NB4 (cell line): ENCODE results near the gene CD36.
"Not testable (repeated sequence)": the region's sequence is repeated elsewhere in the genome, so short reads cannot be mapped to it uniquely, and the experiment has no call there.

Experiments
- DNase-seq: peaks from one replicate; pipeline ENCODE4 v3.0.0; 2010; ENCODE audit warnings: low read depth
- H3K4me3 ChIP-seq: one replicate; pipeline ENCODE4 v1.5.1; 2011; ENCODE audit warnings: mild to moderate bottlenecking, low read depth, low read length, moderate library complexity
- MYC ChIP-seq: IDR thresholded peaks from 2 replicates; pipeline ENCODE4 v1.6.1; 2011; ENCODE audit warnings: low read depth, low read length
- POLR2A ChIP-seq: IDR thresholded peaks from 2 replicates; pipeline ENCODE4 v1.6.1; 2011; ENCODE audit warnings: mild to moderate bottlenecking; ENCODE audit not compliant: insufficient read length; ENCODE audit errors: extremely low read depth
- TF ChIP-seq, protein P1 (sequence below): IDR thresholded peaks from one replicate; pipeline ENCODE4 v1.5.1; 2012; ENCODE audit warnings: low read depth, low read length
- TF ChIP-seq, protein P2 (sequence below): IDR thresholded peaks from 2 replicates; pipeline ENCODE4 v1.6.1; 2011; ENCODE audit warnings: low read depth, low read length

CD36 gene

DNA sequence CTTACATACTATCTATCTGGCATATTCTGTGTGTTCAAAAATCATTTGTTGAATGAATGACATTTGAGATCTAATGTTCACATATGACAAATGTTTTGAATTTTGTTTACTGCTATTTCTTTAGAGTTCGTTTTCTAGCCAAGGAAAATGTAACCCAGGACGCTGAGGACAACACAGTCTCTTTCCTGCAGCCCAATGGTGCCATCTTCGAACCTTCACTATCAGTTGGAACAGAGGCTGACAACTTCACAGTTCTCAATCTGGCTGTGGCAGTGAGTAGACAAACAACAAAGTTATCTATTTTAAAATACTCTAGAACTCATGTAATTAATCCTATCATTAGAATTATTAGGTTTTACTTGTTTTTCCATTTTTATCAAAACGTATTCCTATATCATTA, 22.5 kb downstream of the CD36 start:
- H3K4me3 ChIP-seq: no peak overlapping the region
- TF ChIP-seq MYC (no peak), POLR2A (no peak)
- TF ChIP-seq, protein P1, sequence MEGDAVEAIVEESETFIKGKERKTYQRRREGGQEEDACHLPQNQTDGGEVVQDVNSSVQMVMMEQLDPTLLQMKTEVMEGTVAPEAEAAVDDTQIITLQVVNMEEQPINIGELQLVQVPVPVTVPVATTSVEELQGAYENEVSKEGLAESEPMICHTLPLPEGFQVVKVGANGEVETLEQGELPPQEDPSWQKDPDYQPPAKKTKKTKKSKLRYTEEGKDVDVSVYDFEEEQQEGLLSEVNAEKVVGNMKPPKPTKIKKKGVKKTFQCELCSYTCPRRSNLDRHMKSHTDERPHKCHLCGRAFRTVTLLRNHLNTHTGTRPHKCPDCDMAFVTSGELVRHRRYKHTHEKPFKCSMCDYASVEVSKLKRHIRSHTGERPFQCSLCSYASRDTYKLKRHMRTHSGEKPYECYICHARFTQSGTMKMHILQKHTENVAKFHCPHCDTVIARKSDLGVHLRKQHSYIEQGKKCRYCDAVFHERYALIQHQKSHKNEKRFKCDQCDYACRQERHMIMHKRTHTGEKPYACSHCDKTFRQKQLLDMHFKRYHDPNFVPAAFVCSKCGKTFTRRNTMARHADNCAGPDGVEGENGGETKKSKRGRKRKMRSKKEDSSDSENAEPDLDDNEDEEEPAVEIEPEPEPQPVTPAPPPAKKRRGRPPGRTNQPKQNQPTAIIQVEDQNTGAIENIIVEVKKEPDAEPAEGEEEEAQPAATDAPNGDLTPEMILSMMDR: no peak
- TF ChIP-seq, protein P2, sequence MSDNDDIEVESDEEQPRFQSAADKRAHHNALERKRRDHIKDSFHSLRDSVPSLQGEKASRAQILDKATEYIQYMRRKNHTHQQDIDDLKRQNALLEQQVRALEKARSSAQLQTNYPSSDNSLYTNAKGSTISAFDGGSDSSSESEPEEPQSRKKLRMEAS: no peak
- DNase-seq: no peak

DNA sequence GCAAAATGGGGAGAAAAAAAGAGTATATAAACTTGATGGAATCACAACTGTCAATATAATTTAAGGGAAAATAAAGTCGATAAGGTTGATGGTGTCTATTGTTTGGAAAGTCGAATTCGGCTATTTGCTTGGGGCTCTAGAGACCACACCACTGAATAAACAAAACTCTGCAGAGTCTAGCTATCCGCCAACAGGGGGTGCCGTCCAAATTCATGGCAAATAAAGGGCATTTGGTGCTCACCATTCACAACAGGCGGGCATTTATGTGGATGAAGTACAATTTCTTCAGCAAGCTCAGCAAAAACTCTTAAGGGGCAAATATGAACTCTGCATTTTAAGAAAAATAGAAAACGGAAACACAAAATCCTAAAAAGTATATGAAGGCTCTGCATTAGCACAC, 23.3 kb downstream of the CD36 start:
- H3K4me3 ChIP-seq: no peak overlapping the region
- peak; percentile 36 for DNase-seq
- no peak for TF ChIP-seq POLR2A
- no peak for TF ChIP-seq MYC
- TF ChIP-seq, protein P1: peak; percentile 33
- TF ChIP-seq, protein P2: no peak

DNA sequence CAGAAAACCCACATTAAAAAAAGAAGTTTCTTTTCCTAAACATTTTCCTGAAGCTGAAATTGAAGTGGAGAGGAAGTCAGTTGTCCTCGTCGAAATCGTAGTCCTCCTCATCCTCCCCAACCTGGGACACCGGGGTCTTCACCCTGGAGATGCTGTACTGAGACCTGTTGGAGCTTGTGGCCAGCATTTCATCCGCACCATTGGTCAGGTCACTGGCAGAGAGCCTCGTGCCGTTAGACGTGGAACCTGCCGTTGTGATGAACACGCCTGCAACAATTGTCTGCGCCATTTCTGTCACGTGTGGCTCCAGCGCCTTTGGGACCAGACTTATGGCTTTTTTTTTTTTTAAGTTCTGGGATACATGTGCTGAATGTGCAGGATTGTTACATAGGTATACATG, 23.8 kb downstream of the CD36 start:
- no peak for DNase-seq
- no peak overlapping the region for H3K4me3 ChIP-seq
- TF ChIP-seq MYC (no peak), POLR2A (no peak)
- TF ChIP-seq, protein P2: no peak
- TF ChIP-seq, protein P1: no peak

DNA sequence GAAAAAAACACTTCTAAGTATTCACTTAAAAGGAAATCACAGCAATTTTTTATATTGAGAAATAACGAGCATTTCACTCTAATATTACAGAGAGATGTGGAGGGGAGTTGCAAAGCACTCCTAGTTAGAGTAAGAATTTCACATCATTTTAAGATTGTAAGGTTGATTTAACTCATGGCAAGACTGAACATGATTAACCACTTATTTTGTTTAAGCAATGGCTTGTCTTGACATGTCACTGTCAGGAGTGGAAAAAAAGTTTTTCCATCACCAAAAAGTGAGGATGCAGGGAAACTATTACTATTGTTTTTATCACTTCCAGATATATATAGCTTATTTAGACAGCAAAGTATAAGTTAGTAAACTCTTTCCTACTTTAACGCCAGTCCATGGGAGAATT, 27.1 kb downstream of the CD36 start:
- TF ChIP-seq, protein P2: no peak
- TF ChIP-seq MYC (no peak), POLR2A (no peak)
- TF ChIP-seq, protein P1: no peak
- H3K4me3 ChIP-seq: no peak overlapping the region
- no peak for DNase-seq

DNA sequence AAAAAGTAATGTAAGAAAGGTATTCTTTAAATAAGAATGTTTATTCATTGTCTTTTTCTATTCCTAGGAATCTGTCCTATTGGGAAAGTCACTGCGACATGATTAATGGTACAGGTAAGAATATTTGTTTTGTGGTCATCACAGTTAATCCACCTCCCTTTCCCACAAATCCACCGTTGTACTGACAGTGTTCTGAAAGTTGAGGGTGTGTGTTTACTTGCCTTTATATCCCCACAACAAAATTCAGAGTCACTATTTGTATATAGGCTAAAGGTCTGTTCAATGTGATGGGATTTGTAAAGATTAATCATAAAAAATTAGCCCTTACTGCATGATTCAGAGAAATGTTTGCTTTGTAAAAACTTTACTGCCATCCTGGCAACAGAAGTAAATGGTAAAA, 27.9 kb downstream of the CD36 start:
- no peak overlapping the region for H3K4me3 ChIP-seq
- TF ChIP-seq, protein P1: no peak
- no peak for TF ChIP-seq MYC
- TF ChIP-seq POLR2A: no peak
- TF ChIP-seq, protein P2: no peak
- DNase-seq: no peak

DNA sequence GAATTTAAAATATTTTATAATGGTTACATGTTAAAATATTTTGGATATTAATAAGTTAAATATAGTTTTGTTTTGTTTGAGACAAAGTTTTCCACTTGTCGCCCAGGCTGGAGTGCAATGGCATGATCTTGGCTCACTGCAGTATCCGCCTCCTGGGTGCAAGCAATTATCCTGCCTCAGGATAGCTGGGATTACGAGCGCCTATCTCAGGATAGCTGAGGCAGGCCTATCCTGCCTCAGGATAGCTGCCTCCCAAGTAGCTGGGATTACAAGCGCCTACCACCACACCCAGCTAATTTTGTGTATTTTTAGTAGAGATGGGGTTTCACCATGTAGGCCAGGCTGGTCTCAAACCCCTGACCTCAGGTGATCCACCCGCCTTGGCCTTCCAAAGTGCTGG, 30.9 kb downstream of the CD36 start:
- H3K4me3 ChIP-seq, DNase-seq: not testable (repeated sequence)
